DND-41 (cell line): ENCODE results near the gene HSPH1.

Experiments
- ATAC-seq: fragments of 200-7000 bp; cut with Tn5 transposase; 3 replicates; pipeline ENCODE4 v1.9.1; 2021; ENCODE audit warnings: low read depth; ENCODE audit not compliant: insufficient read depth
- DNase-seq: peaks from one replicate; pipeline ENCODE4 v3.0.0-alpha.2; 2020
- H2AFZ ChIP-seq: 2 replicates; pipeline ENCODE4 v1.6.0; 2012; ENCODE audit warnings: low read depth, low read length
- H3K27ac ChIP-seq: 2 replicates; pipeline ENCODE4 v1.5.1; 2012; ENCODE audit warnings: low read length, inconsistent platforms
- H3K27me3 ChIP-seq: fragments of 200-600 bp; sonication (generic); 2 replicates; pipeline ENCODE4 v1.6.0; 2012; ENCODE audit warnings: low read length, mild to moderate bottlenecking, inconsistent platforms; ENCODE audit not compliant: insufficient read depth, poor library complexity
- H3K36me3 ChIP-seq: 2 replicates; pipeline ENCODE4 v1.5.1; 2012; ENCODE audit warnings: low read length, inconsistent platforms; ENCODE audit not compliant: insufficient read depth
- H3K4me1 ChIP-seq: 2 replicates; pipeline ENCODE4 v1.5.1; 2012; ENCODE audit warnings: mild to moderate bottlenecking, low read length; ENCODE audit not compliant: insufficient read depth
- H3K4me2 ChIP-seq: 2 replicates; pipeline ENCODE4 v1.6.0; 2012; ENCODE audit warnings: mild to moderate bottlenecking, moderate library complexity, low read length, inconsistent platforms; ENCODE audit not compliant: insufficient read depth
- H3K4me3 ChIP-seq, 2 experiments: fragments of 200-600 bp in 1 of 2; shearing (Covaris generic) in 1 of 2; 2 replicates each; pipeline ENCODE4 v1.5.1; 2012 to 2016; ENCODE audit warnings: inconsistent platforms in 2 of 2, low read length in 2 of 2, mild to moderate bottlenecking in 2 of 2, low read depth in 1 of 2, moderate library complexity in 1 of 2
- H3K79me2 ChIP-seq: 2 replicates; pipeline ENCODE4 v1.6.0; 2012; ENCODE audit warnings: low read length, inconsistent platforms; ENCODE audit not compliant: insufficient read depth
- H3K9ac ChIP-seq: 2 replicates; pipeline ENCODE4 v1.6.0; 2012; ENCODE audit warnings: low read depth, mild to moderate bottlenecking, inconsistent platforms, low read length, moderate library complexity
- H3K9me3 ChIP-seq: 2 replicates; pipeline ENCODE4 v1.5.1; 2012; ENCODE audit warnings: low read length, moderate library complexity, mild to moderate bottlenecking, inconsistent platforms; ENCODE audit not compliant: insufficient read depth, severe bottlenecking
- H4K20me1 ChIP-seq: 2 replicates; pipeline ENCODE4 v1.6.0; 2012; ENCODE audit warnings: low read length; ENCODE audit not compliant: insufficient read depth
- CTCF ChIP-seq: IDR thresholded peaks from 2 replicates; pipeline ENCODE4 v1.5.1; 2012; ENCODE audit warnings: borderline replicate concordance, low read length, moderate library complexity, mild to moderate bottlenecking; ENCODE audit not compliant: poor library complexity, severe bottlenecking; ENCODE audit errors: extremely low read depth
- EZH2 ChIP-seq: IDR thresholded peaks from 3 replicates; pipeline ENCODE4 v1.6.1; 2012; ENCODE audit warnings: borderline replicate concordance, low read depth, mild to moderate bottlenecking, moderate library complexity, low read length, inconsistent platforms; ENCODE audit not compliant: severe bottlenecking

The HSPH1 gene

GRCh38 chr13:31161557-31162150 lies at the start of gene HSPH1:
Gene HSPH1 (minus strand): TSS chr13:31161904. CDS start chr13:31161582, 322 bp downstream.
- peak within 1 kb of the TSS; percentile 92 for H3K27ac ChIP-seq
- H3K9ac ChIP-seq: peak within 1 kb of the TSS; percentile 72
- peak within 1 kb of the TSS; percentile 88 for H2AFZ ChIP-seq
- H3K4me1 ChIP-seq: peaks cover 46% of the 10 kb centered on the region
- no peaks in the 10 kb centered on the region for H3K27me3 ChIP-seq
- H3K9me3 ChIP-seq: no peaks in the 10 kb centered on the region
- ATAC-seq (peak; percentile 84), DNase-seq (peak; percentile 97)
- peak within 1 kb of the TSS; percentile 74 for H3K4me2 ChIP-seq
- H3K79me2 ChIP-seq: peaks cover 61% of the 10 kb centered on the region
- peaks cover 33% of the 10 kb centered on the region for H3K36me3 ChIP-seq
- peaks cover 24% of the 10 kb centered on the region; the same call in 1 of the 2 replicates for H4K20me1 ChIP-seq
- no peak for TF ChIP-seq EZH2
- peak; percentile 33 for TF ChIP-seq CTCF
- peak within 1 kb of the TSS; percentile 67 to 94 for H3K4me3 ChIP-seq

- H3K4me3 ChIP-seq: no peak overlapping the region
- no peak overlapping the region for H3K9ac ChIP-seq
- H3K4me1 ChIP-seq: no peaks in the 10 kb centered on the region
- H3K79me2 ChIP-seq: peaks cover 7% of the 10 kb centered on the region; the same call in 1 of the 2 replicates
- no peak overlapping the region for H3K27ac ChIP-seq
- H3K9me3 ChIP-seq: no peaks in the 10 kb centered on the region
- no peaks in the 10 kb centered on the region for H3K27me3 ChIP-seq
- DNase-seq (no peak), ATAC-seq (no peak)
- H3K4me2 ChIP-seq: no peak overlapping the region
- no peaks in the 10 kb centered on the region for H3K36me3 ChIP-seq
- 0 out of 2 replicates have a peak, but pooled peaks cover 9% of the 10 kb centered on the region for H4K20me1 ChIP-seq
- H2AFZ ChIP-seq: no peak overlapping the region
- TF ChIP-seq EZH2 (no peak), CTCF (no peak)
Observed at GRCh38 chr13:31209841-31210210, 48.1 kb upstream of the HSPH1 start.

GRCh38 chr13:31209172-31209840 lies 47.6 kb upstream of the HSPH1 start:
- peak; percentile 51 for ATAC-seq
- no peak overlapping the region for H3K4me3 ChIP-seq

More at GRCh38 chr13:31209172-31209840, 47.6 kb upstream of the HSPH1 start:
- Histone ChIP-seq H3K79me2 (peaks cover 11% of the 10 kb centered on the region), H4K20me1 (0 out of 2 replicates have a peak, but pooled peaks cover 9% of the 10 kb centered on the region), H3K9me3 (no peaks in the 10 kb centered on the region), H3K27me3 (no peaks in the 10 kb centered on the region), H3K27ac (no peak overlapping the region), H3K9ac (no peak overlapping the region), H3K4me1 (0 out of 2 replicates have a peak, but pooled peaks cover 3% of the 10 kb centered on the region), H2AFZ (no peak overlapping the region), H3K4me2 (no peak overlapping the region), H3K36me3 (no peaks in the 10 kb centered on the region)
- DNase-seq: no peak
- TF ChIP-seq CTCF (no peak), EZH2 (no peak)
